ENCODE results near the gene LY6G6C. TPM values are rescaled to one million over a fixed set of nuclear protein-coding genes. Genes with fewer than 3 reads are reported as not detected.

Gene LY6G6C
- total RNA-seq, 6 experiments from 2014 or later = not detected

DNA sequence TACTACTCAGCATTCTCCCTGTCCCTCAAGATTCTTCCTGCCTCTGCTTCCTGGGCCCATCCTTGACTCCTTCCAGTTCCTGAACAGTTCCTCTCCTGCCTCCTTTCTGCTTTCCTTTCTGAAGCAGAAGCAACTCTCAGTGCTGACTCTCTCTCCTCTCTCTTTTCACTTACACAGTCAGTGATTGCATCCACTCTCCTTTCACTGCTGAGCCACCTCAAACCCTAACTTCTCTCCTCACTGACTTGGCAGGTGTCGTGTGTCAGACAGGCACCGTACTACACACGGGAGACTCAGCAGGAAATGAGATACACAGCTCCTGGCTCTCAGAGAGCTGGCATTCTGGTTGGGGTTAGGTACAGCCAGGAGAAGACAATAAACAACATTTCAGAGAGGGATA, 24.0 kb downstream of the LY6G6C start:
- Mint-ChIP-seq H3K36me3 (ENCODE audit: low read depth) (no peaks in the 10 kb centered on the region), H3K9me3 (no peaks in the 10 kb centered on the region), H3K27me3 (ENCODE audit: insufficient read depth) (no peaks in the 10 kb centered on the region; the same call in 1 of the 2 replicates), H3K4me3 (no peak overlapping the region), H3K27ac (peak overlapping the region; percentile 40), H3K4me1 (ENCODE audit: low read depth) (peaks cover 27% of the 10 kb centered on the region)
- DNase-seq = no peak
- TF ChIP-seq, protein P1, sequence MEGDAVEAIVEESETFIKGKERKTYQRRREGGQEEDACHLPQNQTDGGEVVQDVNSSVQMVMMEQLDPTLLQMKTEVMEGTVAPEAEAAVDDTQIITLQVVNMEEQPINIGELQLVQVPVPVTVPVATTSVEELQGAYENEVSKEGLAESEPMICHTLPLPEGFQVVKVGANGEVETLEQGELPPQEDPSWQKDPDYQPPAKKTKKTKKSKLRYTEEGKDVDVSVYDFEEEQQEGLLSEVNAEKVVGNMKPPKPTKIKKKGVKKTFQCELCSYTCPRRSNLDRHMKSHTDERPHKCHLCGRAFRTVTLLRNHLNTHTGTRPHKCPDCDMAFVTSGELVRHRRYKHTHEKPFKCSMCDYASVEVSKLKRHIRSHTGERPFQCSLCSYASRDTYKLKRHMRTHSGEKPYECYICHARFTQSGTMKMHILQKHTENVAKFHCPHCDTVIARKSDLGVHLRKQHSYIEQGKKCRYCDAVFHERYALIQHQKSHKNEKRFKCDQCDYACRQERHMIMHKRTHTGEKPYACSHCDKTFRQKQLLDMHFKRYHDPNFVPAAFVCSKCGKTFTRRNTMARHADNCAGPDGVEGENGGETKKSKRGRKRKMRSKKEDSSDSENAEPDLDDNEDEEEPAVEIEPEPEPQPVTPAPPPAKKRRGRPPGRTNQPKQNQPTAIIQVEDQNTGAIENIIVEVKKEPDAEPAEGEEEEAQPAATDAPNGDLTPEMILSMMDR (IDR thresholded peaks at IDR 0.05) = no peak

DNA sequence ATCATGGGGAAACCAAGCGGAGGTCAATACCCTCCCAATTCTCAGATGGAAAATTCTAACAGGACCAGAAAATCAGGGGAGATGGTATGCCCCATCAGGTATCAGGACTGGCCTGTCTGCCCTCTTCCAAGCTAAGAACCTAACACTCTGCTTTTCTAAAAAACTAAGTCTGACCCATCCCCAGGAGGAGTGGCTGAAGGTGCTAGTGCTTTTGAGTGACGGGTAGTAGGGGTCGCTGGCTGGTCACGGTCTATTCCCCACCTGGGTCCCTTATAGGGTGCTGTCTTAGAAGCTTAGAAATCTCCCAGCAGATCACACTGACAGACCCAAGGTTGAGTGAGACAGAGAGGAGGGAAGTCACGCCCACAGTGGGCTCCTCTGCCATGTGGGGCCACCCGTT, 28.0 kb downstream of the LY6G6C start:
- no peaks in the 10 kb centered on the region for H3K9me3 Mint-ChIP-seq
- no peaks in the 10 kb centered on the region for H3K27me3 Mint-ChIP-seq (ENCODE audit: insufficient read depth)
- no peak for DNase-seq
- H3K4me1 Mint-ChIP-seq (ENCODE audit: low read depth) = peaks cover 11% of the 10 kb centered on the region
- TF ChIP-seq, protein P1 (IDR thresholded peaks at IDR 0.05) = no peak
- H3K4me3 Mint-ChIP-seq = no peak overlapping the region
- no peaks in the 10 kb centered on the region; the same call in 1 of the 2 replicates for H3K36me3 Mint-ChIP-seq (ENCODE audit: low read depth)
- H3K27ac Mint-ChIP-seq = no peak overlapping the region

DNA sequence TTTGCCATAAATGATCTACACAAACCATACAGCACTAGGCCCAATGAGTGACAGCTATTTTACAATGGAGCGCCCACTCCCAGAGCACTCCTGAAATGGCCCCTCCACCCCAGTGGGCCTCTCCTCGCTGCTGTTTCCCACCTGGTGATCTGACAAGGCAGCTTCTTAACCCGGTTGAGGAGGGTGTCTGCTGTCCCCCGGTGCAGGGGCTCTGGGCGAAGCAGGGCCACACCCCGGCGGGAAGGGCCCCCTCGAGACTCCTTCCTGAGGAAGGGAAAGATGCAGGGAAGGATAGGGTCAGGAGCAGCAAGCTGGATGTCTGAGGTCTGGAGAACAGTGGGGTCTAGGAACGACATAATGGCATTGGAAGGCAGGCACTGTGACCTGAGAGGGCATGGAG, 28.7 kb downstream of the LY6G6C start:
- TF ChIP-seq, protein P1 (IDR thresholded peaks at IDR 0.05) = no peak
- no peak overlapping the region for H3K4me3 Mint-ChIP-seq
- no peaks in the 10 kb centered on the region; the same call in 1 of the 2 replicates for H3K36me3 Mint-ChIP-seq (ENCODE audit: low read depth)
- DNase-seq = no peak
- H3K27me3 Mint-ChIP-seq (ENCODE audit: insufficient read depth) = no peaks in the 10 kb centered on the region
- peaks cover 7% of the 10 kb centered on the region for H3K4me1 Mint-ChIP-seq (ENCODE audit: low read depth)
- H3K9me3 Mint-ChIP-seq = no peaks in the 10 kb centered on the region
- H3K27ac Mint-ChIP-seq = no peak overlapping the region

DNA sequence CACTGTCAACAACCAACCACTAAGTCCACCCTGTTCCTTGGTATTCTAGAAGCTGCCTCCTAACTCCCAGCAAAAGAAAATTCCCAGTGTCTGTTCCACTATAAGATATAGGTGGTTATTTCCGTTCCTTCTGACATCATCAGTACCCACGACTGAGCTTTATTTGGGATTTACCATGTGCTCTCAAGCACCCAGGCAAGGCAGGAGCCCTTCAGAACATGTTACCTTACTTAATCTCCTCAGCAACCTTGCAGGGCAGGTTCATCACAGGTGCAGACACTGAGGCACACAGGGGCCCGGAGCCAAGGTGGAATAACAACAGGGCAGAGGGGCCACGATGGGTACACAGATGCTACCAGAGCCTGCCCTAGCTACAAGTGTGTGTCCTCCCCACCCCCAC, 29.2 kb downstream of the LY6G6C start:
- no peak for DNase-seq
- Mint-ChIP-seq H3K36me3 (ENCODE audit: low read depth) (no peaks in the 10 kb centered on the region; the same call in 1 of the 2 replicates), H3K9me3 (no peaks in the 10 kb centered on the region), H3K4me1 (ENCODE audit: low read depth) (peaks cover 2% of the 10 kb centered on the region), H3K27me3 (ENCODE audit: insufficient read depth) (no peaks in the 10 kb centered on the region), H3K27ac (no peak overlapping the region), H3K4me3 (no peak overlapping the region)
- TF ChIP-seq, protein P1 (IDR thresholded peaks at IDR 0.05) = no peak

DNA sequence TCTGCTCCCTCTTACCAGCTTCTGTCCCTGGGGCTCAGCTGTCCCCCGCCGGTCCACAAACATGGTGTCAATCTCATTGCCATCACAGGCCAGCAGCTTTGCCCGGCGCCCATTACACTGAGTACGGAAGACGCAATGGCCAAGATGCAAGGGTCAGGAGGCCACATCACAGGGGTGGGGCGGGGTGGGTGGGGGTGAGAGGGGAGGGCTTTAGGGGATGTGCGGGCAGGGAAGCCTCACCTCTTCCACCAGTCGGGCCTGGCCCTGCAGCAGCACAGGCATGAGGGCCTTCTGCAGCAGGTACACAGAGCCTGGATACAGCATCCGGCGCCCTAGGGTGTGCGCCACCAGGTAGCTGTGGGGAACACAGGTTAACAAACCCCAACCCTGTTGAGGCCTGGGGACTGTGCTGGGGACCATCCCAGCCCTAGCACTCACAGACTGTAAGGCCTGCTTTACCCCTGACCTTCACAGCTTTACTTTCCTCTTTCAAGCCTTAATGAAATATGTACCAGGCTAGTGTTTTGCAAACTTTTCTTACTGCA, 29.9 kb downstream of the LY6G6C start:
- Mint-ChIP-seq H3K4me3 (no peak overlapping the region), H3K4me1 (ENCODE audit: low read depth) (no peaks in the 10 kb centered on the region), H3K27me3 (ENCODE audit: insufficient read depth) (no peaks in the 10 kb centered on the region), H3K9me3 (no peaks in the 10 kb centered on the region), H3K36me3 (ENCODE audit: low read depth) (no peaks in the 10 kb centered on the region; the same call in 1 of the 2 replicates), H3K27ac (no peak overlapping the region)
- TF ChIP-seq, protein P1 (IDR thresholded peaks at IDR 0.05) = no peak
- DNase-seq = no peak

Data from HFFc6 (cell line).